ENCODE data around the gene RMC1.

The RMC1 gene

DNA sequence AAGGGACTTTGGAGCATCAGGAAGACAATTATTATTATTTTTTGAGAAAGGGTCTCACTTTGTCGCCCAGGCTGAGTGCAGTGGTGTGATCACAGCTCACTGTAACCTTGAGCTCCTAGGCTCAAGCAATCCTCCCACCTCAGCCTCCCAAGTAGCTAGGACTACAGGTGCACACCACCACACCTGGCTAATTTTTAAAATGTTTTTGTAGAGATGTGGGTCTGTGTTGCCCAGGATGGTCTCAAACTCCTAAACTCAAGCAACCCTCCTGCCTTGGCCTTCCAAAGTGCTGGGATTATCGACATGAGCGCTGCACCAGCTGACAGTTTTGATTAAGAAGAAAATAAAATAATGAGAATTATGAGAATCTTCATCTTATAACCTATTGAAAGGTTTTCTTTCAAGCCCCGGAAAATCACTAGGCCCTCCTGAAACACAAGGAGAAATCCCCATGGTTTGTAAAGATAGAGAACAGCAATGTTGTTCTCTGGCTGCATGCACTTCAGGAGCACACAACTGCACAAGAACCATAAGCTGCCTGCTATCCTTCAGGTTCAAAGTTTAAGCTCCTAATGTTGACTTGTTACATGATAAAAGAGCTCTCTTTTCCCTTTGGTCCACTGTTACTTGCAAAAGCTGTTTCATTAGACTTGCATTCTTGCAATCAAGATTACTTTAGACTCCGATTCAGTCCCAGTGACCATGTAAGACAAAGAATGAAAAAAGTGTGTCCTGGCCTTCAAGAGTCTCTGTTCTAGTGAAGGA lies 66.2 kb downstream of the RMC1 start:
- H3K4me3 ChIP-seq (ENCODE audit: low read length) = no peak overlapping the region
- TF ChIP-seq, protein P1, sequence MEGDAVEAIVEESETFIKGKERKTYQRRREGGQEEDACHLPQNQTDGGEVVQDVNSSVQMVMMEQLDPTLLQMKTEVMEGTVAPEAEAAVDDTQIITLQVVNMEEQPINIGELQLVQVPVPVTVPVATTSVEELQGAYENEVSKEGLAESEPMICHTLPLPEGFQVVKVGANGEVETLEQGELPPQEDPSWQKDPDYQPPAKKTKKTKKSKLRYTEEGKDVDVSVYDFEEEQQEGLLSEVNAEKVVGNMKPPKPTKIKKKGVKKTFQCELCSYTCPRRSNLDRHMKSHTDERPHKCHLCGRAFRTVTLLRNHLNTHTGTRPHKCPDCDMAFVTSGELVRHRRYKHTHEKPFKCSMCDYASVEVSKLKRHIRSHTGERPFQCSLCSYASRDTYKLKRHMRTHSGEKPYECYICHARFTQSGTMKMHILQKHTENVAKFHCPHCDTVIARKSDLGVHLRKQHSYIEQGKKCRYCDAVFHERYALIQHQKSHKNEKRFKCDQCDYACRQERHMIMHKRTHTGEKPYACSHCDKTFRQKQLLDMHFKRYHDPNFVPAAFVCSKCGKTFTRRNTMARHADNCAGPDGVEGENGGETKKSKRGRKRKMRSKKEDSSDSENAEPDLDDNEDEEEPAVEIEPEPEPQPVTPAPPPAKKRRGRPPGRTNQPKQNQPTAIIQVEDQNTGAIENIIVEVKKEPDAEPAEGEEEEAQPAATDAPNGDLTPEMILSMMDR (IDR thresholded peaks at IDR 0.05; ENCODE audit: insufficient read depth, low read depth, low read length, missing control alignments) = no peak
- DNase-seq (ENCODE audit: low read depth) = no peak

- TF ChIP-seq, protein P1 (IDR thresholded peaks at IDR 0.05; ENCODE audit: insufficient read depth, low read depth, low read length, missing control alignments) = no peak
- no peak for DNase-seq (ENCODE audit: low read depth)
- H3K4me3 ChIP-seq (ENCODE audit: low read length) = no peak overlapping the region
Measured at GRCh38 chr18:23570912-23571504, 67.7 kb downstream of the RMC1 start.

DNA sequence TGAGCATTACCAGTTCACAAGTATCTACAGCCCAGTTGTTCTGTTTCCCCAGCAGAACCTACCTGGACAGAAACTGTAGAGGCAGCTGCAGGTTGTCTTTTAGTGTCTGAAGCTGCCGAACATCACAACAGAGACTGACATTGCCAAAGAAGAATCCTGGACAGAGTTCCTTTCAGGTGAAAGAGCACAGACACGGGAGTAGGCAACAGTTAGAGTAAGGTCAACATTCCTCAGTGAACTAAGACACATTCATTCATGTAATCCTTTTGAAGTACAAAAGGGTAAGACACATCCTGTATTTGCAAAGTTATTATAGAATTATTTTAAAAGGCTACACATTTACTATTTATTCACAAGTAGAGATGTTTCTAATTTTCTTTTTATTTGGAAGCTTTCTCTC lies 68.7 kb downstream of the RMC1 start:
- H3K4me3 ChIP-seq (ENCODE audit: low read length) = no peak overlapping the region
- TF ChIP-seq, protein P1 (IDR thresholded peaks at IDR 0.05; ENCODE audit: insufficient read depth, low read depth, low read length, missing control alignments) = no peak
- no peak for DNase-seq (ENCODE audit: low read depth)

GRCh38 chr18:23572570-23572969 lies 69.3 kb downstream of the RMC1 start:
- H3K4me3 ChIP-seq (ENCODE audit: low read length) = no peak overlapping the region
- TF ChIP-seq, protein P1 (IDR thresholded peaks at IDR 0.05; ENCODE audit: insufficient read depth, low read depth, low read length, missing control alignments) = no peak
- no peak for DNase-seq (ENCODE audit: low read depth)

DNA sequence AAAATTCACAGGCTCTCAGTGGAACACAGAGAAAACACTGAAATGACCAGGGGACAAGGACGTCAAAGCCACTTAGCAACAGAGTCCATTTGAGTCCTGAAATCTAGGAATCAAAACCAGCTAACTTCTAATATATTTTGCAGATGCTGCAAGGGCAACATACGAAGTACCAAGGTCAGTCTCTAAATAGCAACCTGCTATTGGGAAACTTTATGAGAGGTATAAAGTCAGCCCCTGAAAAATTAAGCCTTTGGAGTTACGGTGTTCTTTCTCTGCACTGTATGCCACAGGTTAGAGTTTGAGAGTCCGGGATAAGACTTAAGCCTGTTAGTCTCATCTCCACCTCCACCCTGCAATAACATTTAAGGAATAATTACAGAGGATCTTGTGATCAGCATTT lies 69.7 kb downstream of the RMC1 start:
- TF ChIP-seq, protein P1 (IDR thresholded peaks at IDR 0.05; ENCODE audit: insufficient read depth, low read depth, low read length, missing control alignments) = no peak
- no peak for DNase-seq (ENCODE audit: low read depth)
- no peak overlapping the region for H3K4me3 ChIP-seq (ENCODE audit: low read length)

- TF ChIP-seq, protein P1 (IDR thresholded peaks at IDR 0.05; ENCODE audit: insufficient read depth, low read depth, low read length, missing control alignments) = no peak
- no peak overlapping the region for H3K4me3 ChIP-seq (ENCODE audit: low read length)
- peak; percentile 77 for DNase-seq (ENCODE audit: low read depth)
Measured at GRCh38 chr18:23573626-23574431, 70.5 kb downstream of the RMC1 start.
